Memory B cell (primary cell): Measurements from ENCODE around the gene GPR65.
A peak's percentile ranks its signal among the peaks of the same experiment; 100 is the strongest.

ENCODE experiments used
- ATAC-seq: fragments of 150-1000 bp; cut with Tn5 transposase; 2 replicates; pipeline ENCODE4 v1.10.0; 2021; ENCODE audit warnings: low read depth, mild to moderate bottlenecking, moderate library complexity
- DNase-seq, 2 donors: peaks; one replicate each; pipeline ENCODE4 v3.0.0; 2022; ENCODE audit warnings: low spot score in 2 of 2
- H3K27ac Mint-ChIP-seq: one replicate; pipeline ENCODE4 v1.8.0; 2022; ENCODE audit warnings: mild to moderate bottlenecking, moderate library complexity, mixed read lengths
- H3K27me3 Mint-ChIP-seq: one replicate; pipeline ENCODE4 v1.8.0; 2022; ENCODE audit warnings: mixed read lengths
- H3K36me3 Mint-ChIP-seq: one replicate; pipeline ENCODE4 v1.8.0; 2022; ENCODE audit warnings: mild to moderate bottlenecking, mixed read lengths
- H3K4me1 Mint-ChIP-seq: one replicate; pipeline ENCODE4 v1.8.0; 2022; ENCODE audit warnings: mixed read lengths
- H3K4me3 Mint-ChIP-seq: one replicate; pipeline ENCODE4 v1.8.0; 2022; ENCODE audit warnings: mild to moderate bottlenecking, moderate library complexity, mixed read lengths
- H3K9me3 Mint-ChIP-seq: one replicate; pipeline ENCODE4 v1.8.0; 2022; ENCODE audit warnings: mixed read lengths

GPR65 gene

GRCh38 chr14:87994974-87995373 lies 10.0 kb upstream of the GPR65 start:
- peaks cover 2% of the 10 kb centered on the region for H3K9me3 Mint-ChIP-seq
- no peaks in the 10 kb centered on the region for H3K27me3 Mint-ChIP-seq
- no peaks in the 10 kb centered on the region for H3K36me3 Mint-ChIP-seq
- H3K27ac Mint-ChIP-seq = peak overlapping the region; percentile 99
- DNase-seq = peak in 1 of 2 donors; percentile 51
- peak; percentile 46 for ATAC-seq
- H3K4me1 Mint-ChIP-seq = peaks cover 38% of the 10 kb centered on the region
- H3K4me3 Mint-ChIP-seq = peak overlapping the region; percentile 30

DNA sequence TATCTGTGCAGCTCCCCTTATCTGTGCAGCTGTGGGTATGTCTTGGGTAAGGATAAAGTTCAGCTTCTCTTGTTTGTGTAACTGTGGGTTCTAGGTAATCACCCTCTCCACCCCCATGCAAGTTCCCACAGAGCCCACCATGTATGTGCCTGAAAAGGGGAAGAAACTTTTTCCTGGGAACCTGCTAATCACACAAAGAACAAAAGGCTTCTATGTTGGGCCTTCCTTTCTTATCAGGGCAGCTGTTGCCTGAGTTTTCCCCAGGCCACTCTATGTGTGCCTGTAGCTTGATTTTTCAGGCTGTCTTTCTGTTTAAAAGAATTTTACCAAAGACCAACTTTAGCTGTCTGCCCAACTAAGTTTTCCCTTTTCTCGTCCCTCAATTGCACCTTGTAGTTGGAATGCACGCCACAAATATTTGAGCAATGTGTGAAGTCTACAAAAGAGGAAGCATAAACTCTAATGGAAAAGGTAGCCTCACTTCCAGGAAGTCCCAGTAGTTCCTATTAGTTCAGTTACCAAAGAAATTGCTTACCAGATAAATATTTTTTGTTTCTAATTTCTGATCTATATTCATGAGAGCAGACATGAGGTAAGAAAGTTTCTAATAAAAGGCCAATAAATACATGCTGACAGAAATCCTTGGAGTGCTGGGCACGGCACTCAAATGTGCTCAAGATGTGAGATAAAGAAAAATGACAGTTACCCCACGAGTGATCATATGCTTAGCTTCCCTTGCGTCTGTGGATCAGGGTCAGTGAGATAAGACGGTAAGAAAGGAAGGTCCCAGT lies 9.2 kb upstream of the GPR65 start:
- DNase-seq (no peak), ATAC-seq (no peak)
- H3K4me3 Mint-ChIP-seq = no peak overlapping the region
- peaks cover 38% of the 10 kb centered on the region for H3K4me1 Mint-ChIP-seq
- H3K27ac Mint-ChIP-seq = peak overlapping the region; percentile 99
- H3K36me3 Mint-ChIP-seq = no peaks in the 10 kb centered on the region
- H3K27me3 Mint-ChIP-seq = no peaks in the 10 kb centered on the region
- H3K9me3 Mint-ChIP-seq = peaks cover 2% of the 10 kb centered on the region

DNA sequence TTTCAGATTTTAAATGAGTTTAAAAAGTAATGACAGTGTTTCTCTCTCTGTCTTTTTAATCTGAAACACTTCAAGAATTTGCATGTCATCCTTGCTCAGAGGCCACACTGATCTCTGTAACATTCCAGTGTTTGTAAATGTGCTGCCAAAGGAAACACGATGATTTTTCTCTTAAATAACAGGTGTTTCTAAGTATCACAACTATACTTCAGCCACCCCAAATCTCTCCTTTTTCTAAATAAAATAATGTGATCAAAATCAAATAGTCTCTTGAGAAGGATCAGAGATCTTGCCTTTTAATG lies 8.7 kb upstream of the GPR65 start:
- Mint-ChIP-seq H3K9me3 (peaks cover 2% of the 10 kb centered on the region), H3K27ac (peak overlapping the region; percentile 99), H3K36me3 (no peaks in the 10 kb centered on the region), H3K4me3 (no peak overlapping the region), H3K4me1 (peaks cover 36% of the 10 kb centered on the region), H3K27me3 (no peaks in the 10 kb centered on the region)
- DNase-seq (no peak), ATAC-seq (no peak)

DNA sequence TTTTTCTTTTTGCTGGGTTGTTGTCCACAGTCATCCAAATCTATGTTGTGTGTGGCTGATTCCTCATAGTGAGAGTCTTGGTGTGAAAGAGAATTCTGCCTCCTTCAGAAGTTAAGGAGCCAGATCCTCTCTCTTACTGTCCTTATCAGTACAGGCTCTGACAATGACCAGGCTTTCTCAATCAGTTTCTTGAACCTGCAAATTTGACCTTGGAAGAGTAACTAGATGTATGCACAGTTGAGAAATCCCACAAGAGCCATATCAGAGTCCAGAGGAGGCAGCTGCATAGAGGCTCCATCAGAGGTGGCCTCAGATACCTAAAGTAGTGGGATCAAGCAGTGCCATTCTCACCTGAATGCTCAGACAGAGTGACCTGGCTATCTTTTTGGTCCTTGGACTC lies 6.5 kb upstream of the GPR65 start:
- no peaks in the 10 kb centered on the region for H3K36me3 Mint-ChIP-seq
- H3K27ac Mint-ChIP-seq = no peak overlapping the region
- H3K4me1 Mint-ChIP-seq = peaks cover 30% of the 10 kb centered on the region
- no peak for ATAC-seq
- H3K9me3 Mint-ChIP-seq = peaks cover 2% of the 10 kb centered on the region
- H3K4me3 Mint-ChIP-seq = no peak overlapping the region
- no peaks in the 10 kb centered on the region for H3K27me3 Mint-ChIP-seq
- no peak for DNase-seq

DNA sequence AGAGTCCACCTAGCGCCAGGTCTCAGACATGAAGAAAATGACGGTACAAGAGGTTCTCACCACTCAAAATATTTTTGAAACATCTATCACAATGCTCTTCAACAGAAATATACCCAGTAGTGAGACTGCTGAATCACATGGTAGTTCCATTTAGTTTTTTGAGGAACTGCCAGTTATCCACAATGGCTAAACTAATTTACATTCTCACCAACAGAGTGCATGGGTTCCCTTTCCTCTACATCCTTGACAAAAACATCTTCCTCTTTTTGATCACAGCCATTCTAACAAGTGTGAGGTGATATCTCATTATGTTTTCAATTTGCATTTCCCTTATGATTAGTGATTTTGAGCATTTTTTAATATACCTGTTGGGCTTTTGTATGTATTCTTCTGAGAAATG lies 5.7 kb upstream of the GPR65 start:
- peaks cover 30% of the 10 kb centered on the region for H3K4me1 Mint-ChIP-seq

DNA sequence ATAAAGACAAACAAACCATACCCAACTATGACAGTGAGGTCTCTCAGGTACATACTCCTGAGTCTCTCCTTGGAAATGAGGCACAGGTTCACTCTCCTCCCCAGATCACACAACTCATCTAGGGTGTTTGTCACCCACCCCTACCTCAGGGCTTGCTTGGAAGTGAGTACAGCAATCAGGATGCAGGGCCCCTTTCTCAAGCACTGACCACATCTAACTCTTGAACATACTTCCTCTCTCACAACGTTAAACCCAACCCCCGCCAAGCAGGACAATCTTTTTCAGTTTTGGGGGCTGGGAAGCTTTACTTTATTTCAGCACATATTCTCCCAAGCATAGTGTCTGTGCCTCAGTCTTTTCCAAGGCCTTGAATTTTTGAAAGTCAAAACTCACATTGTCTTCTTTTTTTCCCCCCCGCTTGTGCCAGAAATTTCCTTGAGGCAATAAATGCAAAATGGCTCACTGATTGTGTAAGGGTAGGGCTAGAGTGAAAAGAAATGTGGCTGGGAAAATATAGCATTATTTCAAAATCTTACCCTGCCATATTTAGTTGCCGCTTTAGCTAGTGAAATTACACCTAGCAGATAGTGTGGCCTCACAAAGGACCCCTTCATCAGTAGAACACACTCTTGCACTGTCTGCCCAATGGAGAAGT lies 2.4 kb upstream of the GPR65 start:
- Mint-ChIP-seq H3K4me1 (peaks cover 31% of the 10 kb centered on the region), H3K4me3 (no peak overlapping the region), H3K9me3 (peaks cover 2% of the 10 kb centered on the region), H3K27ac (peak overlapping the region; percentile 80), H3K36me3 (peaks cover 2% of the 10 kb centered on the region), H3K27me3 (no peaks in the 10 kb centered on the region)
- DNase-seq = no peak
- ATAC-seq = no peak

More for the DNA sequence above, 5.7 kb upstream of the GPR65 start:
- H3K27ac Mint-ChIP-seq = peak overlapping the region; percentile 86
- peaks cover 2% of the 10 kb centered on the region for H3K9me3 Mint-ChIP-seq
- ATAC-seq = peak; percentile 65
- no peaks in the 10 kb centered on the region for H3K36me3 Mint-ChIP-seq
- H3K4me3 Mint-ChIP-seq = no peak overlapping the region
- DNase-seq = peak in 1 of 2 donors; percentile 26
- no peaks in the 10 kb centered on the region for H3K27me3 Mint-ChIP-seq

DNA sequence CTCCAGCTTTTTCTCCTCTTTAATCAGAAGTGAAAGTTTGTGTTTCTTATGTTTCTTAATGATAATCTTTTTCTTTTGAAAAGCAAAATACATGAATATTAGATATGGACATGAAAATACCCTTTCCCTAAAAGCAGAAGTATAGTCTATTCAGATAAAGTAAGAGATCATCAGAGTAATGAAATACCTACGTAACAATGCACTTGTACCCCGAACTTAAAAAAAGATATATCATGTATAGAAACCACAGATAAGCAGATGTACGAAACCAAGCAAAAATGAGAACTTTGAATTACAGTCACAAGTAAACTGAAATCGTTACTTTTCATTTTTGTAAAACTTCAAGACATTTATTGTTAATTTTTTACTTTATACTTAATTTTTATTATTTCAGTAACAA lies 1.5 kb upstream of the GPR65 start:
- Mint-ChIP-seq H3K9me3 (peaks cover 2% of the 10 kb centered on the region), H3K27me3 (no peaks in the 10 kb centered on the region), H3K4me3 (no peak overlapping the region), H3K36me3 (peaks cover 5% of the 10 kb centered on the region), H3K4me1 (peaks cover 39% of the 10 kb centered on the region), H3K27ac (peak overlapping the region; percentile 80)
- DNase-seq (no peak), ATAC-seq (no peak)

- no peaks in the 10 kb centered on the region for H3K9me3 Mint-ChIP-seq
- peak overlapping the region; percentile 99 for H3K27ac Mint-ChIP-seq
- peak overlapping the region; percentile 96 for H3K4me3 Mint-ChIP-seq
- peaks cover 39% of the 10 kb centered on the region for H3K4me1 Mint-ChIP-seq
- DNase-seq = no peak
- no peaks in the 10 kb centered on the region for H3K27me3 Mint-ChIP-seq
- H3K36me3 Mint-ChIP-seq = peaks cover 8% of the 10 kb centered on the region
- no peak for ATAC-seq
Observed at GRCh38 chr14:88004506-88005036, 364 bp upstream of the GPR65 start.

GRCh38 chr14:88005978-88006851 lies 1.3 kb downstream of the GPR65 start:
- Mint-ChIP-seq H3K27me3 (no peaks in the 10 kb centered on the region), H3K4me1 (peaks cover 48% of the 10 kb centered on the region), H3K9me3 (no peaks in the 10 kb centered on the region), H3K36me3 (peaks cover 13% of the 10 kb centered on the region), H3K27ac (peak overlapping the region; percentile 99), H3K4me3 (peak overlapping the region; percentile 85)
- DNase-seq (peak; percentile 27 to 60), ATAC-seq (peak; percentile 90)

- peak overlapping the region; percentile 99 for H3K27ac Mint-ChIP-seq
Observed at GRCh38 chr14:88007608-88008007, 2.7 kb downstream of the GPR65 start.

DNA sequence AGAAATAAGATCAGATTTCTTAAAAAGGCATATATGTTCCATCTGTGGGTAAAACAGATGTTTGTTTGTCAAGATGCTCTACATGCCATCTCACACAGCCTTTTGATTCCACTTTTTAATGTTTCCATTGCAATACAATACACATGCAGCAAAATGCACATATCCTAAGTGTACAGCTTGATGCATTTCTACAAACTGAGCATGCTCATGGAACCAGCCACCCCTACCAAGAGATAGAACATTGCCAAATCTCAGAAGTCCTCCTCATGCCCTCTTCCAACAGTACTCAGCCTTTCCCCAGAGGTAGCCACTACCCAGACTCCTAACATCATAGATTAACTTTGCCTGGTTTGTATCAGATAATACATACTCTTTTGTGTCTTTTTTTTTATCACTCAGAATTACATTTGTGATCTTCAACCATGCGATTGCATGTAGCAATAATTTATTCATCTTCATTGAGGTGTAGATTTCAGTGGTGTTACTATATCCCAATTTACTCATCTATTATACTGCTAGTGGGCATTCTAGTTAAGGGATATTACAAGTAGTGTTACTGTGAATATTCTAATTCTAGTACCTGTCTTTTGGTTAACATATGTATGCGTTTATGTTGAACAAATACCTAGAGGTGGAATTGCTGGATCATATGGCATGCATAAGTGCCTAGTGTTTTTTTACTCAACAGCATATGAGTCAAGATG lies 3.3 kb downstream of the GPR65 start:
- Mint-ChIP-seq H3K4me1 (peaks cover 50% of the 10 kb centered on the region), H3K4me3 (peak overlapping the region; percentile 1), H3K27ac (peak overlapping the region; percentile 99), H3K27me3 (no peaks in the 10 kb centered on the region), H3K9me3 (no peaks in the 10 kb centered on the region), H3K36me3 (peaks cover 17% of the 10 kb centered on the region)
- DNase-seq = no peak
- no peak for ATAC-seq

More at GRCh38 chr14:88007608-88008007, 2.7 kb downstream of the GPR65 start:
- no peak for DNase-seq
- ATAC-seq = no peak
- H3K27me3 Mint-ChIP-seq = no peaks in the 10 kb centered on the region
- H3K4me3 Mint-ChIP-seq = peak overlapping the region; percentile 71
- peaks cover 17% of the 10 kb centered on the region for H3K36me3 Mint-ChIP-seq
- H3K9me3 Mint-ChIP-seq = no peaks in the 10 kb centered on the region
- peaks cover 52% of the 10 kb centered on the region for H3K4me1 Mint-ChIP-seq

DNA sequence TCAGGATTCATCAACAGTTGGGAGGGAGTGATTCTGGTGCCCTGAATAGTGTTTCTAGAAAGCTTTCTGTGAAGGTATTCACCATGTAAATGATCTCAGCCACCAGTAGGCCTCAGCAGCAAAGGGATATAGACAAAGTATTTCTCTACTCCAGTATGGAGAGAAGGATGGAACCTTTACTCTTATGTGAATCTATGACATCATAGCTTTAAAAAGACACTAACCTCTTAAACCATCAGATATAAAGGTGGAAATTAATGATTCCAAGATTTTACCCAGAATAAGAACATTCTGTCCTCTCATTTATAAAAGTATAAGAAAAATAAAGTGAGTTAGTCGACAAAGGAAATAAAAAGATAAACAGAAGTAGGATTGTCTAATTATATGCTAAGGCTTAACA lies 4.6 kb downstream of the GPR65 start:
- Mint-ChIP-seq H3K4me1 (peaks cover 53% of the 10 kb centered on the region), H3K9me3 (no peaks in the 10 kb centered on the region), H3K36me3 (peaks cover 22% of the 10 kb centered on the region)

DNA sequence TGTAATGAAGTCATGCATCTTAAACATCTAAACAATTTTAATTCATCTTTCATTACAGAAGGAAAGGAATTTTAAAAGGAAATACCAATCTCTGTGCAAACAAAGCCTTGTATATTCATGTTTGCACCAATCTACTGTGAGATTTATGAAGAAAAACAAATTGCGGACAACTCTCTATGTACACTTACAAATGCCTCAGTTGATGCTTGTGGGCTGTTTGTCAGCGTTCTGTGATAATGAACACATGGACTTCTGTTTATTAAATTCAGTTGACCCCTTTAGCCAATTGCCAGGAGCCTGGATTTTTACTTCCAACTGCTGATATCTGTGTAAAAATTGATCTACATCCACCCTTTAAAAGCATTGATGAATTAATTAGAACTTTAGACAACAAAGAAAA lies 5.4 kb downstream of the GPR65 start:
- Mint-ChIP-seq H3K4me3 (no peak overlapping the region), H3K9me3 (no peaks in the 10 kb centered on the region), H3K4me1 (peaks cover 48% of the 10 kb centered on the region), H3K27me3 (no peaks in the 10 kb centered on the region), H3K36me3 (peaks cover 22% of the 10 kb centered on the region), H3K27ac (peak overlapping the region; percentile 77)
- ATAC-seq (no peak), DNase-seq (no peak)

More for the DNA sequence above, 4.6 kb downstream of the GPR65 start:
- ATAC-seq = no peak
- no peak for DNase-seq
- peak overlapping the region; percentile 99 for H3K27ac Mint-ChIP-seq
- no peak overlapping the region for H3K4me3 Mint-ChIP-seq
- H3K27me3 Mint-ChIP-seq = no peaks in the 10 kb centered on the region
